ENCODE measurements around the gene GPX4.

GPX4 gene, protein sequence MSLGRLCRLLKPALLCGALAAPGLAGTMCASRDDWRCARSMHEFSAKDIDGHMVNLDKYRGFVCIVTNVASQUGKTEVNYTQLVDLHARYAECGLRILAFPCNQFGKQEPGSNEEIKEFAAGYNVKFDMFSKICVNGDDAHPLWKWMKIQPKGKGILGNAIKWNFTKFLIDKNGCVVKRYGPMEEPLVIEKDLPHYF

GRCh38 chr19:1103708-1104310 lies at the start of gene GPX4:
GPX4 (plus strand) TSS chr19:1103994; CDS start chr19:1104044, 50 bp downstream.
- DNase-seq (ENCODE audit: low read depth in 3 of 3) = peak; percentile 93 to 98 (median 97)

GRCh38 chr19:1054102-1055027 lies 49.4 kb upstream of the GPX4 start:
- DNase-seq (ENCODE audit: low read depth in 3 of 3) = no peak

DNA sequence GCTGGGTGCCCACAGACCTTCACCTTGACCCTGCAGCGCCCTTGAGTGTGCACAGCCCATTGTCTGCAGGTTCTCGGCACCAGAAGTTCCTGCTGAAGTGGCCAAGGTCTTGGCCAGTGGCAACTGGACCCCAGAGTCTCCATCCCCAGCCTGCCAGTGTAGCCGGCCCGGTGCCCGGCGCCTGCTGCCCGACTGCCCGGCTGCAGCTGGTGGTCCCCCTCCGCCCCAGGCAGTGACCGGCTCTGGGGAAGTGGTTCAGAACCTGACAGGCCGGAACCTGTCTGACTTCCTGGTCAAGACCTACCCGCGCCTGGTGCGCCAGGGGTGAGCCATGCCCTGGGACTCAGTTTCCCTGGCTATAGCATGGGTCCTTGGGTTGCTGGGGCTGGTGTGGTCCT lies 48.8 kb upstream of the GPX4 start:
- DNase-seq (ENCODE audit: low read depth in 3 of 3) = no peak

DNA sequence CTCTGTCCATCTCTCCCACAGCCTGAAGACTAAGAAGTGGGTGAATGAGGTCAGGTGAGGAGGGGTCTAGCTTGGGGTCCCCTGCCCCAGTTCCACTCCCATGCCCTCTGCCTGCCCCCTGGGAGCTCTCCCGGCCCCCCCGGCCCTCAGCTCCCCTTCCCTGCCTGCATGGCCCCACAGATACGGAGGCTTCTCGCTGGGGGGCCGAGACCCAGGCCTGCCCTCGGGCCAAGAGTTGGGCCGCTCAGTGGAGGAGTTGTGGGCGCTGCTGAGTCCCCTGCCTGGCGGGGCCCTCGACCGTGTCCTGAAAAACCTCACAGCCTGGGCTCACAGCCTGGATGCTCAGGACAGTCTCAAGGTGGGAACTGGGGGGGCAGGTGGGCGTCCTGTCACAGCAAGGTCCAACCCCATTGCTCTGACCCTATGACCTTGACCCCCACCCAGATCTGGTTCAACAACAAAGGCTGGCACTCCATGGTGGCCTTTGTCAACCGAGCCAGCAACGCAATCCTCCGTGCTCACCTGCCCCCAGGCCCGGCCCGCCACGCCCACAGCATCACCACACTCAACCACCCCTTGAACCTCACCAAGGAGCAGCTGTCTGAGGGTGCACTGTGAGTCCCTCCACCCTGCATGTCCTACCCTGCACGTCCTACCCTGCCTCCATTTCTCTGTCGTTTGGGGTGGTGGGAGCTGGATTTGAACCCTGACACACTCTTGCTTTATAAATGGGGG lies 47.7 kb upstream of the GPX4 start:
- no peak for DNase-seq (ENCODE audit: low read depth in 3 of 3)

GRCh38 chr19:1057176-1057855 lies 46.5 kb upstream of the GPX4 start:
- DNase-seq (ENCODE audit: low read depth in 3 of 3) = no peak

DNA sequence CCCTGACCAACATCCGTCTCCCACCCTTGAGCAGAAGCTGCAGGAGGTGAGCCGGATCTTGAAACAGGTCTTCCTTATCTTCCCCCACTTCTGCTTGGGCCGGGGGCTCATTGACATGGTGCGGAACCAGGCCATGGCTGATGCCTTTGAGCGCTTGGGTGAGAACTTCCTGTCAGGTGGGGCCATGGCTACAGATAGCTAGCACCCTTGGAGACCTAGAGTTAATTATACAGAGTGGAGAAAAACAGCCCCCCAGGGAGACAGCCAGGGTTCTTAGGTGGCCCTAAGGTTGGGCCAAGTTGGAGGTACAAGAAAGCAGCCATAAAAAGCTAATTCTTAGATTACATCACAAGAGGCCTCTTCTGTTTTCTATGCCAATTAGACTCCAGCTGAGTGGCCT lies 45.7 kb upstream of the GPX4 start:
- DNase-seq (ENCODE audit: low read depth in 3 of 3) = no peak

GRCh38 chr19:1060689-1061088 lies 43.1 kb upstream of the GPX4 start:
- no peak for DNase-seq (ENCODE audit: low read depth in 3 of 3)

DNA sequence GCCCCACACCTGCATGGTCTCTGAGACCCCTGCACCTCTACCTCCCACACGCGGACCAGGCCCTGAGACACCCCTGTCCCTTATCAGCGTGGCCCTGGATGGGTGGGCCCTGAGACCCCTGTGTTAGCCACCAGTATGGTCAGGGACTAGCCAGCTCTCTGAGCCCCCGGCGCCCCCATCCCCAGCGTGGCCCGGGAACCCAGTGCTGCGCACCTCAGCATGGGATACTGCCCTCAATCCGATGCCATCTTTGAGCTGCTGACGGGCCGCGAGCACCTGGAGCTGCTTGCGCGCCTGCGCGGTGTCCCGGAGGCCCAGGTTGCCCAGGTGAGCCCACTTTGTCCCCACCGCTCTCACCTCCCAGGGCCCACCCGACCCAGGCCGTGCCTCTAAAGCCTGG lies 41.8 kb upstream of the GPX4 start:
- DNase-seq (ENCODE audit: low read depth in 3 of 3) = no peak

- DNase-seq (ENCODE audit: low read depth in 3 of 3) = no peak
These were observed 41.3 kb upstream of the GPX4 start for GRCh38 chr19:1062387-1063029.

GRCh38 chr19:1063030-1063908 lies 40.5 kb upstream of the GPX4 start:
- DNase-seq (ENCODE audit: low read depth in 3 of 3) = no peak

- DNase-seq (ENCODE audit: low read depth in 3 of 3) = no peak
These were observed 39.7 kb upstream of the GPX4 start for GRCh38 chr19:1063909-1064660.

GRCh38 chr19:1064661-1065605 lies 38.9 kb upstream of the GPX4 start:
- DNase-seq (ENCODE audit: low read depth in 3 of 3) = peak in 2 of 3 experiments; percentile 53 to 61

DNA sequence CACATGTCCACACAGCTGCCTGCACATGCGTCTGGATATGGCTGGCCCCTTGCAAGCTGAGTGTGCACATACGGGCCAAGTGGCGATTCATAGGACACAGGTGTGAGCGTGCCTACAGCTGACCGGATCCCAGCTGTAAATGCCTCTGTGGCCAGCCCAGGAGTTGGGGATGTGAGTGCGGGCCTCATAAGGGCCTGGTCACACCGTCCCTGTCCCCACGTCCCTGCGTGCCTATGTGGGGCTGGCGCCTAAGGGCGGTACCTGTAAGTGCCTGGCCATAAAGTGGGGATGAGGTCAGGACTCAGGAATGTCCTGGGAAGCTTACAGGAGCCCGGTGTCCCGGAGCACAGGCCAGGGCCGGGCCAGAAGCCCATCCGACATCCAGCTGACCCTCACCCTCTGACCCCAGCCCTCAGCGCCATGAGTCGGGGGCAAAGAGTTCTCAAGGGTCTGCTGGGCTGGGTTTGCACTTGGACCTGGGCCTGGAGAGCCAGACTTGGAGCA lies 38.1 kb upstream of the GPX4 start:
- DNase-seq (ENCODE audit: low read depth in 3 of 3) = no peak

DNA sequence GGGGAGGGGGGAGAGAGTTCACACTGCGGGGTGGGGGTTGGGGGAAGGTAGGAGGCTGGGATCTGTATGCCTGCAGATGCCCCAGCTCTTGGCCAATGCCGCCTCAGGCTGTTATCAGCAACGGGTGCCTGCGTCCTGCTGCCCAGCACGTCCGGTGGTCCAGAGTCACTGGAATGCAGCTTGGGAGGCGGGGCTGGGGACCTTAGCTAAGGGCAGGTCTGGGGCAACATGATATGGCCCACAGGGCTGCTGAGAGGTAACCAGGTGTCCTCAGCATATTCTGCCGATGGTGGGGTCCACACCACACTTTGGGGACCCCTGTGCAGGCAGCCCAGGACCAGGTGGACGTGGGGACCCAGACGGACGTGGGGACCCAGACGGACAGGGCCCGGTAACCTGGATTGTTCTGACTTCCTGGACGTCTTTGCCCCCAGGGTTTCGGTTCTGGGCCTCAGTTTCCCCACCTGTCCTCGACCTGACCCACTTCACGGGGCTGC lies 37.5 kb upstream of the GPX4 start:
- DNase-seq (ENCODE audit: low read depth in 3 of 3) = no peak

DNA sequence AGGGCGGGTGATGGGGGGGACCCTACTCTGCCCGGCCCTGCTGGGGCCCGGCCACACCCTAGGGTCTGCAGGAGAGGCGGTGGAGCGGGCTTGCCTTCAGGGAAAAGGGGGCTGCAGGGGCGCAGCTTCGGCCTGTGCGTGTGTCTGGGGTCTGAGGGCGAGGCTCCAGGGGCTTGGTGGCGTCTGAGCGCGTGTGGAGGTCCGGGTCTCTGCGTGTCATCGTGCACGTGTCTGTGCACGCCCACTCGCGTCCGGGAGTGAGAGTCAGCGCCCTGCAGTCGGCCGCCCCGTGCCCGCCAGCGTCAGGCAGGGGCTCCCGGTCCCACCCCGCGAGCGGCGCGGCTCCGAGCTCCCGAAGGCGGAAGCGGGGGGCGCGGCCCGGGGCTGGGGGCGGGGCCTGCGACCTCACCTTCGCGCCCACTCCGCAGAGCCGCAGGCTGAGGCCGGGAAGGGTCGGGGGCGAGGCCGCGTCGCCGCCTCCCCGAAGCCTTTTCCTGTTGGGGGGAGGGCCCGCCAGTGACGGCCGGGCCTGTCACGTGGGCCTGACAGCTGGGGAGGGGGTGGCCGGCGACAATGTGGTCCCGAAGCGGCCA lies 37.0 kb upstream of the GPX4 start, which contains the start of gene ARHGAP45:
Gene ARHGAP45, plus strand, starts transcription at position 420 of the 593 bp plus-strand sequence. CDS start 239 bp downstream, outside the sequence.
- peak; percentile 68 to 78 (median 70) for DNase-seq (ENCODE audit: low read depth in 3 of 3)

DNA sequence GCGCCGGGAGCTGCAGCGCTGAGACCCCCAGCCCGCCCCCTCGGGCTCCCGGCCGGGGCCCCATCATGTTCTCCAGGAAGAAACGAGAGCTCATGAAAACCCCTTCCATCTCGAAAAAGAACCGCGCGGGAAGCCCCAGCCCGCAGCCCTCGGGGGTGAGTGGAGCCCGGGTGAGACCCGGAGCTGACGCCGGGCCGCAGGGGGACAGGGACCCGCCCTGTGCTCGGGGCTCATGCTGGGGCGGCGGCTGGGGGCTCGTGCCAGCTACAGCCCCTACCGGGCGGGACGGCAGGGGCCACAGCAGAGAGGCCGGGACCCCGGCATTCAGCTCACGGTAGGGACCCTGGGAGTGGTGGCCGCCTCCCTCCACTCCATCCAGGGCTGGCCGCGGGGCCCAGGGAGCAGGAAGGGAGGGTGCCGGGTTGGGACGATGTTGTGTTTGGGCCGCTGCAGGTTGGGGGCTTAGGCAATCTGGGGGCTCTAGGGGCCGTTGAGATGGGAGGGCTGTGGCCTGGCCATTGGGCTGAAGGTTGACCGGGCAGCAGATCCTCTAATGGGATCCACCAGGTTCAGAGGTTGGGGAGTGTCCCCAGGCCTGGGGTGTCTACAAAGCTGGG lies 36.3 kb upstream of the GPX4 start:
- no peak for DNase-seq (ENCODE audit: low read depth in 3 of 3)

Measured in stimulated activated CD4-positive, alpha-beta T cell treated with anti-CD3 and anti-CD28 coated beads, TNF-alpha, amount 100 ng/mL, for 4 hours (primary cell).